Right atrium auricular region (tissue), 2 donors: ENCODE results near the gene SORD. TPM values are rescaled to one million over a fixed set of nuclear protein-coding genes. Genes with fewer than 3 reads are reported as not detected.

ENCODE experiments used
- DNase-seq: peaks from one replicate; pipeline ENCODE4 v3.0.0-alpha.2; 2019; ENCODE audit warnings: low spot score
- H3K27ac ChIP-seq, 2 donors: fragments of 200-600 bp; sonication (generic); 1 replicate in 1 of 2; 2 replicates in 1 of 2; pipeline ENCODE4 v1.5.1; 2016 to 2019
- H3K27me3 ChIP-seq, 2 donors: fragments of 200-600 bp; sonication (generic); one replicate each; pipeline versions ENCODE4 v1.5.1 to v1.6.0; 2017 to 2019
- H3K36me3 ChIP-seq: fragments of 200-600 bp; sonication (generic); one replicate; pipeline ENCODE4 v1.5.1; 2016
- H3K4me1 ChIP-seq, 2 donors: fragments of 200-600 bp; sonication (generic); one replicate each; pipeline versions ENCODE4 v1.5.1 to v1.6.0; 2017 to 2019
- H3K4me3 ChIP-seq, 2 donors: fragments of 200-600 bp; sonication (generic); 1 replicate in 1 of 2; 2 replicates in 1 of 2; pipeline ENCODE4 v1.5.1; 2017 to 2019; ENCODE audit warnings: mild to moderate bottlenecking in 1 of 2, moderate library complexity in 1 of 2
- H3K9me3 ChIP-seq, 2 donors: fragments of 200-600 bp; sonication (generic); one replicate each; pipeline ENCODE4 v1.5.1; 2019
- total RNA-seq, 2 donors: library from RNA; depleted of rRNA; stranded (reverse); fragments of >200 nt; gene quantifications; one replicate each; pipeline ENCODE4 v1.1.0, GENCODE V29; 2016
- TF ChIP-seq, protein P1 (sequence below), 2 donors: fragments of 200-600 bp; sonication (generic); IDR thresholded peaks; one replicate each; pipeline ENCODE4 v1.5.1; 2019; ENCODE audit warnings: antibody characterized with exemption in 2 of 2

The SORD gene
- total RNA-seq, 2 donors from 2014 or later, result 5.7 to 9.0 TPM

DNA sequence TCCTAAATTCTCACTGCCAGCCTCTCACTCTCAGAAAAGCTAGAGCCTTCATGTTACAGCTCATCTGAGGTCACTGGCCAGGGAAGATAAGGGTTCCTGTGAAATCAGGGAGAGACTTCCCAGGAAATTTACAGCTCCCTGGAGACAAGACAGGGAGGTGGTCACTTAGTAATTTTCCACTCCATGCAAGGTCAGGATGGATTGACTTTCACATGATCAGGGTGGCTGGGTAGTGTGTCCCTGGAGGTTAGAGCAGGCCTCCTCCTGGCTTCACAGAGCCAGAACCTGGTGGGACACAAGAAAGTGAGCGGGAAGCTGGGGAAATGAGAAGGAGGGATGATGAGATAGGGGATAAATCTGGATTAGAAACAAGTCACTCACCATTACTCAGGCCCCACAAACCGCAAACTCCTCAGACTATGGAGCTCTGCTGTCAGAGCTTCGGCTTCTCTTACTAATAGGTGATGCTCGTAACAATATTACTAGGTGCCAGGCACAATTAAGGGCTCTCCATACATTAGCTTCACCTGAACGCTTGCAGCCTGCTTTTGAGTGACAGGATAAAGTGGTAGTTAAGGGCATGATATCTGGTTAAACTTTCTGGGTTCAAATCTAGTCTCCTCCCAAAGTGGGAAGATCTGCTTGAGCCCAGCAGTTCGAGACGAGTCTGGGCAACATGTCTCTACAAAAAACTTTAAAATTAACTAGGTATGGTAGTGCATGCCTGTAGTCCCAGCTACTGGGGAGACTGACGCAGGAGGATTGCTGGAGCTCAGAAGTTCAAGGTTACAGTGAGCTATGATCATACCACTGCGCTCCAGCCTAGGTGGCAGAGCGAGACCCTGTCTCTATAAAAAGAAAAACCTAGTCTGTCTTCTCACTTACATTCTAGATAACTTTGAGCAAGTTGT lies 66.1 kb downstream of the SORD start:
- Histone ChIP-seq H3K4me3 (no peak overlapping the region), H3K27me3 (no peaks in the 10 kb centered on the region), H3K36me3 (no peaks in the 10 kb centered on the region), H3K27ac (no peak overlapping the region), H3K9me3 (no peaks in the 10 kb centered on the region), H3K4me1 (no peaks in the 10 kb centered on the region)
- TF ChIP-seq, protein P1, sequence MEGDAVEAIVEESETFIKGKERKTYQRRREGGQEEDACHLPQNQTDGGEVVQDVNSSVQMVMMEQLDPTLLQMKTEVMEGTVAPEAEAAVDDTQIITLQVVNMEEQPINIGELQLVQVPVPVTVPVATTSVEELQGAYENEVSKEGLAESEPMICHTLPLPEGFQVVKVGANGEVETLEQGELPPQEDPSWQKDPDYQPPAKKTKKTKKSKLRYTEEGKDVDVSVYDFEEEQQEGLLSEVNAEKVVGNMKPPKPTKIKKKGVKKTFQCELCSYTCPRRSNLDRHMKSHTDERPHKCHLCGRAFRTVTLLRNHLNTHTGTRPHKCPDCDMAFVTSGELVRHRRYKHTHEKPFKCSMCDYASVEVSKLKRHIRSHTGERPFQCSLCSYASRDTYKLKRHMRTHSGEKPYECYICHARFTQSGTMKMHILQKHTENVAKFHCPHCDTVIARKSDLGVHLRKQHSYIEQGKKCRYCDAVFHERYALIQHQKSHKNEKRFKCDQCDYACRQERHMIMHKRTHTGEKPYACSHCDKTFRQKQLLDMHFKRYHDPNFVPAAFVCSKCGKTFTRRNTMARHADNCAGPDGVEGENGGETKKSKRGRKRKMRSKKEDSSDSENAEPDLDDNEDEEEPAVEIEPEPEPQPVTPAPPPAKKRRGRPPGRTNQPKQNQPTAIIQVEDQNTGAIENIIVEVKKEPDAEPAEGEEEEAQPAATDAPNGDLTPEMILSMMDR (IDR thresholded peaks at IDR 0.05), result no peak
- DNase-seq, result no peak

DNA sequence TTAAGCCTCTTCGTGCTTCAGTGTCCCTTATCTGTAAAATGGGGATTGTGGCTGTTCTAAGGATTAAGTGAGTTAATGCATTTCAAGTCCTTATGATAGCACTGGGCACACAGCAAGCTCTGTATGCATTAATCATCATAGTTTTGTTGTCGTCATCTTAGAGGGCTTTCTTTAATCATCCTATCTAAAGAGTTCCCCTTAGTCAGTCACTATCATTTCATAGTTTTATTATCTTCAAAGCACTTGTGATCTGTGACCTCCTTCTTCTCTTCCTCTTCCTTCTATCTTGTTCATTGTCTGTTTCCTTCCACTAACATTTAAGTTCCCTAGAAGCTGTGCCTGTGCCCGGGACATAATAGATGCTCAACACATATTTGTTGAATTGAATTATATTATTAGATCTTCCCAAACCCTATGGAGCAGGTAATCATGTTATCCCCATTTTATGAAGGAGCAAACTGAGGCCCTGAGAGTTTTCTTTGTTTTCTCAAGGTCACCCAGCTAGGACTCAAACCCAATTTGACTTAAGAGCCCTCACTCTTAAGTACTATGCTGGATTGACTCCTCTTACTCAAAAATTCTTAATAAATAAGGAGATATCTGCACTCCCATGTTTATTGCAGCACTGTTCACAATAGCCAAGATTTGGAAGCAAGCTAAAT lies 66.8 kb downstream of the SORD start:
- Histone ChIP-seq H3K4me3 (no peak overlapping the region), H3K36me3 (no peaks in the 10 kb centered on the region), H3K4me1 (no peaks in the 10 kb centered on the region), H3K27ac (no peak overlapping the region), H3K27me3 (no peaks in the 10 kb centered on the region), H3K9me3 (no peaks in the 10 kb centered on the region)
- no peak for DNase-seq
- TF ChIP-seq, protein P1 (IDR thresholded peaks at IDR 0.05), result no peak

DNA sequence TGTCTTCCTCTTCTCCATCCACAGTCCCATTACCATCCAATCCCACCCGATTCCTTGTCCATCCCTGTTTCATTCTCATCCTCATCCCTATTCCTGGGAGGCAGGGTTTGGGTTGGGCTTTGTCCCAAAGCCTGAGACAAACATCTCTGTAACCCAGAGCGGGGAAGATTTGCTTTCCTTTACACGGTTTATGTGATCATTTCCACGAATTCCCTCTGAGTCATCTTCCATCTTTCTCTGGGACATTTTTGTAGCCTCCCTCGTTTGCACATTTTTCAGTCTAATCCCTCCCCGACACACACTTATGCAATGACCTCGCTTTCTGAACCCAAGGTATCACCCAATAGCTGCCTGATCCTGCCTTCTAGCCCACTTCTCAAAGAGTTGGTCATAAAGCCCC lies 68.2 kb downstream of the SORD start:
- TF ChIP-seq, protein P1 (IDR thresholded peaks at IDR 0.05), result no peak
- Histone ChIP-seq H3K4me3 (no peak overlapping the region), H3K36me3 (no peaks in the 10 kb centered on the region), H3K4me1 (no peaks in the 10 kb centered on the region), H3K27ac (no peak overlapping the region), H3K27me3 (no peaks in the 10 kb centered on the region), H3K9me3 (no peaks in the 10 kb centered on the region)
- DNase-seq, result no peak

DNA sequence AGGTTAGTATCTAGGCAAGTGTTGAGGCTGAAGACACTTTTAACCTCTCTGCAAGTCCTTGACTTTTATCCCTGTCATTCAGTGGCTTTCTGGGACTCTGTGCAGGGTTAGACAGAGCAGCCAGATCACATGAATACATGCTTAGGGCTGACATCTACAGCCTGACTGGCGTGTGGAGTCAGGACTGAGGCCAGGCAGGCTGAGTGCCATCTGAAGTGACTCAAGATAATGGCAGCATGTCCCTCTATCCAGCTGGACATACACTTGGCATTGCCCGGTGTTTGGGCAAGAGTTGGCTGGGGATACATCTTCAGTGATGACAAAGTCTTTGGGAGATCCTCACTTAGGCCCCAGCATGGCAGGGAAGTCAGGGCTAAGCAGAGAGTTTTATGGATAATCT lies 68.6 kb downstream of the SORD start:
- no peak for DNase-seq
- no peaks in the 10 kb centered on the region for H3K27me3 ChIP-seq
- no peaks in the 10 kb centered on the region for H3K36me3 ChIP-seq

DNA sequence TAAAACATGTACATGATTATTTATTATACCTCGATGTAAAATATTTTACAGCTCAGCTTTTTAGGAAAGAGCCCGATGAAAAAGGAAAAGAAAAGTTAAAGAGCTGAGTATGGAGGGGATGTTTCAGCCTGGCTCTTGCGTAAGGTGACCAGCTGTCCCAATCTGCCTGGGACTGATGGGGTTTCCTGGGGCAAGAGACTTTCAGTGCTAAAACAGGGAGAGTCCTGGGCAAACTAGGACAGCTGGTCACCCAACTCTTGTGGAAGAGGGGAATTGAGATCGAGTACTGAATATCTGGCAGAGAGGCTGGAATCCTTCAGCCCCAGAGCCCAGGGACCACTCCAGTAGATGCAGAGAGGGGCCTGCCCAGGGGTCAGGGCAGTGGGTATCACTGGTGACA lies 70.0 kb downstream of the SORD start:
- TF ChIP-seq, protein P1 (IDR thresholded peaks at IDR 0.05), result no peak

More for the DNA sequence above, 68.6 kb downstream of the SORD start:
- Histone ChIP-seq H3K4me1 (no peaks in the 10 kb centered on the region), H3K27ac (no peak overlapping the region), H3K4me3 (no peak overlapping the region), H3K9me3 (no peaks in the 10 kb centered on the region)
- TF ChIP-seq, protein P1 (IDR thresholded peaks at IDR 0.05), result no peak

More for the DNA sequence above, 70.0 kb downstream of the SORD start:
- Histone ChIP-seq H3K4me3 (no peak overlapping the region), H3K4me1 (no peaks in the 10 kb centered on the region), H3K9me3 (no peaks in the 10 kb centered on the region), H3K27ac (no peak overlapping the region), H3K27me3 (no peaks in the 10 kb centered on the region), H3K36me3 (no peaks in the 10 kb centered on the region)
- DNase-seq, result no peak
